Measurements from ENCODE around the gene IL18BP. TPM values are rescaled to one million over a fixed set of nuclear protein-coding genes. Genes with fewer than 3 reads are reported as not detected.

Gene IL18BP
- total and polyA plus RNA-seq, 2 of the 13 experiments (the other 11 are each of a cell fraction or from before 2014, with no cell fraction given) = 4.1 to 12.8 TPM

GRCh38 chr11:72040491-72041363 lies 42.0 kb downstream of the IL18BP start (continued):
- TF ChIP-seq ETV5 (CRISPR knock-in tag; IDR thresholded peaks at IDR 0.05; ENCODE audit: borderline replicate concordance) (peak; percentile 89), ZNF646 (CRISPR knock-in tag; IDR thresholded peaks at IDR 0.05) (peak; percentile 68; the same call in 1 of the 2 replicates), MNT (IDR thresholded peaks at IDR 0.05) (peak; percentile 41; the same call in 1 of the 2 replicates), SMAD3 (CRISPR knock-in tag; IDR thresholded peaks at IDR 0.05) (0 out of 2 replicates have a peak, but pooled peaks have one; percentile 44), ZNF556 (CRISPR knock-in tag; IDR thresholded peaks at IDR 0.05; ENCODE audit: borderline replicate concordance) (peak; percentile 35; the same call in 1 of the 2 replicates), TAF1 (CRISPR knock-in tag; IDR thresholded peaks at IDR 0.05) (no peak; the same call in 1 of the 2 replicates), GMEB2 (CRISPR knock-in tag; IDR thresholded peaks at IDR 0.05; ENCODE audit: low read depth) (no peak), ZMAT3 (CRISPR knock-in tag; conservative IDR thresholded peaks at IDR 0.05) (0 out of 2 replicates have a peak, but pooled peaks have one; percentile 13), ZNF800 (CRISPR knock-in tag; IDR thresholded peaks at IDR 0.05) (no peak), KDM5A (IDR thresholded peaks at IDR 0.05; ENCODE audit: borderline replicate concordance, low read length) (peak; percentile 63; the same call in 1 of the 2 replicates), PHF8 (CRISPR knock-in tag; IDR thresholded peaks at IDR 0.05) (0 out of 2 replicates have a peak, but pooled peaks have one; percentile 25), LCORL (IDR thresholded peaks at IDR 0.05) (no peak), LCORL (CRISPR knock-in tag; IDR thresholded peaks at IDR 0.05) (no peak; the same call in 1 of the 2 replicates), ZNF205 (CRISPR knock-in tag; IDR thresholded peaks at IDR 0.05) (peak; percentile 49; the same call in 1 of the 2 replicates), ZNF766 (CRISPR knock-in tag; IDR thresholded peaks at IDR 0.05; ENCODE audit: borderline replicate concordance) (no peak), ZBTB20 (CRISPR knock-in tag; IDR thresholded peaks at IDR 0.05; ENCODE audit: borderline replicate concordance, low read depth) (0 out of 2 replicates have a peak, but pooled peaks have one; percentile 39)
